ENCODE data around the gene ST14.
"Not testable (repeated sequence)": the region's sequence is repeated elsewhere in the genome, so short reads cannot be mapped to it uniquely, and the experiment has no call there.

The ST14 gene

DNA sequence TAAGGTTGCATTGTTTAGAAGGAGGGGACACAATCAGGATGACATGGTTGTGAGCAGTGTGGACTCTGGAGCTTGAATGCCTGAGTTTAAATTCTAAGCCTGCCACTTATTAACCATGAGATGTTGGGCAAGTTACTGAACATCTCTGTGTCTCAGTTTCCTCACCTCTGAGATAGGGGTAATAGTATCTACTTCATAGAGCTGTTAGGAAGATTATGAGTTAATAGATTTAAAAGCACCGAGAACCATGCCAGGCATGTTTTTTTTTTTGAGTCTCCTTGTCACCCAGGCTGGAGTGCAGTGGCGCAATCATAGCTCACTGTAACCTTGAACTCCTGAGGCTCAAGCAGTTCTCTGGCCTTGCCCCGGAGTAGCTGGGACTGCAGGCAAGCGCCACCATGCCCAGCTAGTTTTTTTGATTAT lies 33.3 kb downstream of the ST14 start:
- H3K9me3 ChIP-seq (replicated peaks; ENCODE audit: low read length): no peaks in the 10 kb centered on the region

DNA sequence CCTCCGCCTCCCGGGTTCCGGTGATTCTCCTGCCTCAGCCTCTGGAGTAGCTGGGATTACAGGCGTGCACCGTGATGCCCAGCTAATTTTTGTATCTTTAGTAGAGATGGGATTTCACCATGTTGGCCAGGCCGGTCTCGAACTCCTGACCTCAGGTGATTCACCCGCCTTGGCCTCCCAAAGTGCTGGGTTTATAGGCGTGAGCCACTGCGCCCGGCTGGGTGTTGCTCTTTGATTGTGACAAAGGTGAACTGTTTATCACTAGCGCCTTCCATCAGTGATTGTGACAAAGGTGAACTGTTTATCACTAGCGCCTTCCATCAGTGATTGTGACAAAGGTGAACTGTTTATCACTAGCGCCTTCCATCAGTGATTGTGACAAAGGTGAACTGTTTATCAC lies 34.0 kb downstream of the ST14 start:
- H3K9ac ChIP-seq (ENCODE audit: low read depth, low read length); H3K27me3 ChIP-seq (ENCODE audit: control insufficient read depth, insufficient read depth, low read length); H3K4me3 ChIP-seq (ENCODE audit: low read length); H3K9me3 ChIP-seq (replicated peaks; ENCODE audit: low read length); H3K4me1 ChIP-seq (ENCODE audit: control insufficient read depth, insufficient read depth, low read length); H3K4me2 ChIP-seq (ENCODE audit: low read length); H3K36me3 ChIP-seq (ENCODE audit: insufficient read depth, low read length): not testable (repeated sequence)

More for the DNA sequence above, 33.3 kb downstream of the ST14 start:
- Histone ChIP-seq H3K4me2 (ENCODE audit: low read length) (no peak overlapping the region), H3K9ac (ENCODE audit: low read depth, low read length) (no peak overlapping the region), H3K27me3 (ENCODE audit: control insufficient read depth, insufficient read depth, low read length) (peaks cover 11% of the 10 kb centered on the region), H3K4me3 (ENCODE audit: low read length) (no peak overlapping the region), H3K36me3 (ENCODE audit: insufficient read depth, low read length) (no peaks in the 10 kb centered on the region), H3K4me1 (ENCODE audit: control insufficient read depth, insufficient read depth, low read length) (no peaks in the 10 kb centered on the region)

DNA sequence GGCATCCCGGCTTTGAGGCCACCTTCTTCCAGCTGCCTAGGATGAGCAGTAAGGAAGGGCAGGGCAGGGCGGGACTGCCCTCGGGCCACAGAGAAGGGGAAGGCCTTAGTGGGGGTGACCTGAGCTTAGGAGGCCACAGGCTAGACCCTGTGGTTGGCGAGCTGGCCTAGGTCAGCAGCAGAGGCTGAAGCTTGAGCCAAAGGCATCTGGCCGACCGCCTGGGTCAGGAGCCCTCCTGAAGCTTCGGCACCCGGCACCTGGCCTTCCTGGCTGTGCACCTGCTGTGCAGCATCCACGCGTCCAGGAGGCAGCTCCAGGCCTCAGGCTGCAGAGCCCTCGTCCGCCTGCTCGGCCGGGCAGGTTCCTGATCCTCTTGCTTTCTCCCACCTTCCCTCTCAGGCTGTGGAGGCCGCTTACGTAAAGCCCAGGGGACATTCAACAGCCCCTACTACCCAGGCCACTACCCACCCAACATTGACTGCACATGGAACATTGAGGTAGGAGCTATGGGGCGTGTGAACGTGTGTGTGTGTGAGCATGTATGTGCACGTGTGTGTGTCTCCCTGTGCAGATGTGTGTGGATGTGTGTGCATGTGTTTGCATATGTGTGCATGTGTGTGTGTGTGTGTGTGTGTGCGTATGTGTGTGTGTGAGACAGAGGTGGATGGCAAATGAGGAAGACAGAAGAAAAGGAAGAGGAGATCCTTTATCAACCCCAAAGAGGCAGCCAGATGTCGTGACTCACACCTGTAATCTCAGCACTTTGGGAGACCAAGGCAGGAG lies 34.9 kb downstream of the ST14 start:
- Histone ChIP-seq H3K36me3 (ENCODE audit: insufficient read depth, low read length) (no peaks in the 10 kb centered on the region), H3K4me2 (ENCODE audit: low read length) (no peak overlapping the region), H3K9me3 (replicated peaks; ENCODE audit: low read length) (no peaks in the 10 kb centered on the region), H3K27me3 (ENCODE audit: control insufficient read depth, insufficient read depth, low read length) (peaks cover 8% of the 10 kb centered on the region), H3K4me1 (ENCODE audit: control insufficient read depth, insufficient read depth, low read length) (no peaks in the 10 kb centered on the region), H3K4me3 (ENCODE audit: low read length) (no peak overlapping the region), H3K9ac (ENCODE audit: low read depth, low read length) (no peak overlapping the region)

DNA sequence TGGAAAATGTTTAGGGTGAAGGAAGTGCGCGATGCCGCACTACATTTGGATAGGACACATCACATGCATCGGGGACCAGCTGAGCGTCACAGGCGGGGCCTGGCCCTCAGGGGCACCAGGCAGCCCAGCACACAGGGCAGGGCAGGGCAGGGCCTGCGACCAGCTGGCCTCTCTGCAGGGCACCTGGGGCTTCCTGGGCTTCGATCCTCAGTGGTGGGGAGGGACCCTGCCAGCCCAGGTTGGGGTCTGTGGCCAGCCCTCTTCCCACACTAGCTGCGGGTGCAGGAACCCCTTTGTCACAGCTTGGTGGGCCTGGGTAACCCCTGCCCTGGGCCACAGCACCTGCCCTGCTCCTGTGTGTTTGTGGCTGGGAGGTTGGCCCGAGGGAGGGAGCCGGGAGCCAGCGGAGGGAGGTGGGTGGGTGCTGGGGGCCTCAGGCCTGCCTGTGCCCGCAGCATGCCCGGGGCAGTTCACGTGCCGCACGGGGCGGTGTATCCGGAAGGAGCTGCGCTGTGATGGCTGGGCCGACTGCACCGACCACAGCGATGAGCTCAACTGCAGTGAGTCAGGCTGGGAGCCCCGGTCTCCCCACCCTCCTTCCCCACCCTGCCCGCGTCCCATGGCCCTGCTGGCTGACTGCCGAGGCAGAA lies 37.9 kb downstream of the ST14 start:
- no peaks in the 10 kb centered on the region for H3K4me1 ChIP-seq (ENCODE audit: control insufficient read depth, insufficient read depth, low read length)
- H3K4me3 ChIP-seq (ENCODE audit: low read length): no peak overlapping the region
- H3K27me3 ChIP-seq (ENCODE audit: control insufficient read depth, insufficient read depth, low read length): peaks cover 33% of the 10 kb centered on the region
- H3K36me3 ChIP-seq (ENCODE audit: insufficient read depth, low read length): no peaks in the 10 kb centered on the region
- no peak overlapping the region for H3K9ac ChIP-seq (ENCODE audit: low read depth, low read length)
- H3K4me2 ChIP-seq (ENCODE audit: low read length): no peak overlapping the region
- no peaks in the 10 kb centered on the region for H3K9me3 ChIP-seq (replicated peaks; ENCODE audit: low read length)

DNA sequence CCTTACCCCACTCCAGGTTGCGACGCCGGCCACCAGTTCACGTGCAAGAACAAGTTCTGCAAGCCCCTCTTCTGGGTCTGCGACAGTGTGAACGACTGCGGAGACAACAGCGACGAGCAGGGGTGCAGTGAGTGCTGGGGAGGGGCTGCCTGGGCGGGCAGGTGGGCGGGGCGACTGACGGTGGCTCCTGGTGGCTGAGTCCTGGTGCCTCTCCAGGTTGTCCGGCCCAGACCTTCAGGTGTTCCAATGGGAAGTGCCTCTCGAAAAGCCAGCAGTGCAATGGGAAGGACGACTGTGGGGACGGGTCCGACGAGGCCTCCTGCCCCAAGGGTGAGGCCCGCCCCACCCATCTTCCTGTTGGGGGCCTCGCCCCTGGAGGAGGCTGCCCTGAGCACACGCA lies 38.7 kb downstream of the ST14 start:
- Histone ChIP-seq H3K9ac (ENCODE audit: low read depth, low read length) (no peak overlapping the region), H3K36me3 (ENCODE audit: insufficient read depth, low read length) (no peaks in the 10 kb centered on the region), H3K27me3 (ENCODE audit: control insufficient read depth, insufficient read depth, low read length) (peaks cover 40% of the 10 kb centered on the region), H3K4me2 (ENCODE audit: low read length) (no peak overlapping the region), H3K9me3 (replicated peaks; ENCODE audit: low read length) (no peaks in the 10 kb centered on the region), H3K4me1 (ENCODE audit: control insufficient read depth, insufficient read depth, low read length) (no peaks in the 10 kb centered on the region), H3K4me3 (ENCODE audit: low read length) (no peak overlapping the region)

DNA sequence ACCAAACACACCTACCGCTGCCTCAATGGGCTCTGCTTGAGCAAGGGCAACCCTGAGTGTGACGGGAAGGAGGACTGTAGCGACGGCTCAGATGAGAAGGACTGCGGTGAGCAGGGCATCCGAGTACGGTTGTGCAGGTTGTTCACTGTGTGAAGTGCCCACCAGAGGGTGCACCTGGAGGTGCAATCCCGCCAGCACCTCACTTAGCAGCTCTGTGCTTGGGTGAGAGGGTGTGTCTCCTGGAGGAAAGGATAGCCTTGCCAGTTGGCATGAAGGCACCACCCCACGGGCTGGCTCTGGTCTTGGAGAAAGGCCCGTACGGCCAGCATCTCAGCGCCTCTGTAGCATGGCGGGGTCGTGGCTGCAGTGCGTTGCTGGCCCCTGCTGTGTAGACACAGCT lies 39.4 kb downstream of the ST14 start:
- no peak overlapping the region for H3K4me3 ChIP-seq (ENCODE audit: low read length)
- H3K36me3 ChIP-seq (ENCODE audit: insufficient read depth, low read length): no peaks in the 10 kb centered on the region
- peaks cover 45% of the 10 kb centered on the region for H3K27me3 ChIP-seq (ENCODE audit: control insufficient read depth, insufficient read depth, low read length)
- H3K4me1 ChIP-seq (ENCODE audit: control insufficient read depth, insufficient read depth, low read length): no peaks in the 10 kb centered on the region
- no peak overlapping the region for H3K4me2 ChIP-seq (ENCODE audit: low read length)
- H3K9me3 ChIP-seq (replicated peaks; ENCODE audit: low read length): no peaks in the 10 kb centered on the region
- no peak overlapping the region for H3K9ac ChIP-seq (ENCODE audit: low read depth, low read length)

DNA sequence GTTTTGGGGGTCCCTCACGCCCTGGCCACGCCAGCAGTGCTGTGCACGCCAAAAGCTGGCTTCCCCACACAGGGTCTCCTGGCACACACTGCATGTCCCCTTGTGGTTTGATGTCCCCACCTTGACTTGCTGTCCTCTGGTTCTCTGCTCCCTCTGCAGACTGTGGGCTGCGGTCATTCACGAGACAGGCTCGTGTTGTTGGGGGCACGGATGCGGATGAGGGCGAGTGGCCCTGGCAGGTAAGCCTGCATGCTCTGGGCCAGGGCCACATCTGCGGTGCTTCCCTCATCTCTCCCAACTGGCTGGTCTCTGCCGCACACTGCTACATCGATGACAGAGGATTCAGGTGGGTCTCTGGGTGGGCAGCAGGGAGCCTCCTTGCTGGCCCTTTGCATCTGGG lies 40.2 kb downstream of the ST14 start:
- no peaks in the 10 kb centered on the region for H3K4me1 ChIP-seq (ENCODE audit: control insufficient read depth, insufficient read depth, low read length)
- peaks cover 47% of the 10 kb centered on the region for H3K27me3 ChIP-seq (ENCODE audit: control insufficient read depth, insufficient read depth, low read length)
- no peak overlapping the region for H3K4me3 ChIP-seq (ENCODE audit: low read length)
- H3K9ac ChIP-seq (ENCODE audit: low read depth, low read length): no peak overlapping the region
- no peak overlapping the region for H3K4me2 ChIP-seq (ENCODE audit: low read length)
- H3K36me3 ChIP-seq (ENCODE audit: insufficient read depth, low read length): no peaks in the 10 kb centered on the region
- H3K9me3 ChIP-seq (replicated peaks; ENCODE audit: low read length): no peaks in the 10 kb centered on the region

DNA sequence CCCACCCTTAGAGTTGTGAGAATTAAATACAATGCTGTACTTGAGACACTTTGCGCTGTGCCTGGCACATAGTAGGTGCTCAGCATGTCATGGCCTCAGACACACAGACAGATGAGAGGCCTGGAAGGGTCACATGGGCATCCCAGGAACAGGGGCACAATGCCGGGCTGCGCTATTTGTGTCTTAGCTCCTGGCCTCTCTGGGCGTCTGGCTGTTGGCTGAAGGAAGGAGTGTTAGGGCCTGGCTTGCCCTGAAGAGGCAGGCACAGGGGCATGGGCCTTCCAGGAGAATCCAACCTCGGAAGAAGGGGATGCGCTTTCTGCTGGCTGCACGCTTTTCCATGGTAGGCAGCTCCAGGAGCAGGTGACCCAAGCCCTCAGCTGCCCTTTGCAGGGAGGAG lies 41.4 kb downstream of the ST14 start:
- Histone ChIP-seq H3K4me2 (ENCODE audit: low read length) (no peak overlapping the region), H3K27me3 (ENCODE audit: control insufficient read depth, insufficient read depth, low read length) (peaks cover 51% of the 10 kb centered on the region), H3K4me1 (ENCODE audit: control insufficient read depth, insufficient read depth, low read length) (no peaks in the 10 kb centered on the region), H3K4me3 (ENCODE audit: low read length) (no peak overlapping the region), H3K36me3 (ENCODE audit: insufficient read depth, low read length) (no peaks in the 10 kb centered on the region), H3K9ac (ENCODE audit: low read depth, low read length) (no peak overlapping the region), H3K9me3 (replicated peaks; ENCODE audit: low read length) (no peaks in the 10 kb centered on the region)

DNA sequence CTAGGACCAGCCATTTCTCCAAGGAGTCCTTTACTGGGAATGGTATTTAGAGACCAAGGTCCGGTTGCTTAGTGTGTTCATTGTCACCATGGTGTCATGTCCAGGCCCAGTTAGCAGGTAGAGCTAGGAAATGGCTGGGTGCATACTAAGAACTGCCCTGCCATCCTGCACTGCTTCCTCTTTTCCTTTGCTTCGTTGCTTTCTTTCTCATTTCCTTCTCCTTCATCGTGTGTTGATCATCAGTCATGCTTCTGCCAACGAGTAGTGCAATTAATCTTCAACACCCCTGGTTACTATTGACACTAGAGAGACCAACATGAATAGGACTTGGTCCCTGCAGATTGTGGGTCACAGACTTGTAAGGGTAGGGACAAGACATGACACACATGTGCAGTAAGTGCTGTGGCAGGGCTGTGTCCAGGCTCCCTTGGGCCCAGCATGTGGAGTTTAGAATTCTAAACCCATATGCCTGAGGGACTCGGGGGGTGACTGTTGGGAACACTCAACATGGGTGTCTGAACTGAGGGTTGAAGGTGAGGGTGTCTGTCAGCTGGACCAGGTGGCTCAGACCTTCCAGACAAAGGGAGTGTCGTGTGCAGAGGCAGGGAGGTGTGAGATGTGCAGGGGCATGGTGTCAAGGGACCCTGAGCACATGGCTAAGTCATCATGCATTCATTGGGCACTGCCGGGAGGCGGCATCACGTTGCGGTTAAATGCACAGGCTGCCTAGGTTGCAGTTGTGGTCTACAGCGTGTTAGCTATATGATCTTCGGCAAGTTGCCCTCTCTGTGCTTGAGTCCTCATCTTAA lies 42.6 kb downstream of the ST14 start:
- peaks cover 59% of the 10 kb centered on the region for H3K27me3 ChIP-seq (ENCODE audit: control insufficient read depth, insufficient read depth, low read length)
- no peaks in the 10 kb centered on the region for H3K36me3 ChIP-seq (ENCODE audit: insufficient read depth, low read length)
- no peak overlapping the region for H3K4me3 ChIP-seq (ENCODE audit: low read length)
- H3K4me1 ChIP-seq (ENCODE audit: control insufficient read depth, insufficient read depth, low read length): no peaks in the 10 kb centered on the region
- no peak overlapping the region for H3K9ac ChIP-seq (ENCODE audit: low read depth, low read length)
- no peaks in the 10 kb centered on the region for H3K9me3 ChIP-seq (replicated peaks; ENCODE audit: low read length)
- H3K4me2 ChIP-seq (ENCODE audit: low read length): no peak overlapping the region

DNA sequence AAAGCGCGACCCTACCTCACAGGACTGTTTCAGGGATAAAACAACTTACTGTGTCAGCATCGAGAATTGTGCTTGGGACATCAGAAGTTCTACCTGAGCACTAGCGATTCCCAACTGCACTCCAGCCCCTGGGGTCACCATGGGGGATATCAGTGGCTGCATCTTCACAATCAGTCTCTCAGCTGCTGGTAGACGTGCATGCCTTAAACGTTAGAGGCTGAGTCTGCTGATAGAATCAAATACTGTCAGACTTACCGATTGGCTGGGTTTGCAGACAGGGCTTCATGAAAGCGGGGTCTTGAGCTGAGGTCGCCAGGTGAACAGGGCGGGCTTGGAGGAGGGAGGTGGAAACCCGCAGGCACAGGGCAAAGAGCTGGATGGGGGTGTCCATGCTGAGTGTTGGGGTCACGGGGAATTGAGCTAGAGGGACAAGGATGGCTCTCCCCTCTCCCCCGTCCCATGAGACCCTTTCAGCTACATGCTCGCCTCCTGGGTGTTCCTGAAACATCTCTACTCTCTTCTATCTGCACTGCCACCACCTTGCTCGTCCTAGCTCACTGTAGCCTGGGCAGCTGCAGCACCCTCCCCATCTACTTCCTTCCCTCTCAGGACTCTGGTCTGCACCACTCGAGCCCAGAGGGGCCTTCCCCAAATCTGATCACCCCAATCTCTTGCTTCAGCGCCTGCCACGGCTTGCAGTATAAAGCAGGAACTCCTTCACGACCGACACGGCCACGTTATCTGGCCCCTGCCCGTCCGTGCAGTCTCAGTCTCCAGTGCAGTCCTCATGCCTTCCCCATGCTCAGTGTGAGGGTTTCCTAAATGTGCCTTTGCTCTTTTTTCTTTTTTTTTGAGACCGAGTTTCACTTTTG lies 43.5 kb downstream of the ST14 start:
- Histone ChIP-seq H3K4me2 (ENCODE audit: low read length) (no peak overlapping the region), H3K9me3 (replicated peaks; ENCODE audit: low read length) (no peaks in the 10 kb centered on the region), H3K4me3 (ENCODE audit: low read length) (no peak overlapping the region), H3K27me3 (ENCODE audit: control insufficient read depth, insufficient read depth, low read length) (peaks cover 61% of the 10 kb centered on the region), H3K36me3 (ENCODE audit: insufficient read depth, low read length) (no peaks in the 10 kb centered on the region), H3K4me1 (ENCODE audit: control insufficient read depth, insufficient read depth, low read length) (no peaks in the 10 kb centered on the region), H3K9ac (ENCODE audit: low read depth, low read length) (no peak overlapping the region)

Data from skeletal muscle satellite cell (primary cell).